GM21360 (cell line): ENCODE data around the gene CENPA.
A peak's percentile ranks its signal among the peaks of the same experiment; 100 is the strongest.
"Not testable (repeated sequence)": the region's sequence is repeated elsewhere in the genome, so short reads cannot be mapped to it uniquely, and the experiment has no call there.

ENCODE experiments used
- ATAC-seq: cut with Tn5 transposase; IDR thresholded peaks from one replicate; pipeline ENCODE4 v1.9.1; 2021; ENCODE audit warnings: mild to moderate bottlenecking, moderate library complexity; ENCODE audit not compliant: unreplicated experiment

Gene CENPA

DNA sequence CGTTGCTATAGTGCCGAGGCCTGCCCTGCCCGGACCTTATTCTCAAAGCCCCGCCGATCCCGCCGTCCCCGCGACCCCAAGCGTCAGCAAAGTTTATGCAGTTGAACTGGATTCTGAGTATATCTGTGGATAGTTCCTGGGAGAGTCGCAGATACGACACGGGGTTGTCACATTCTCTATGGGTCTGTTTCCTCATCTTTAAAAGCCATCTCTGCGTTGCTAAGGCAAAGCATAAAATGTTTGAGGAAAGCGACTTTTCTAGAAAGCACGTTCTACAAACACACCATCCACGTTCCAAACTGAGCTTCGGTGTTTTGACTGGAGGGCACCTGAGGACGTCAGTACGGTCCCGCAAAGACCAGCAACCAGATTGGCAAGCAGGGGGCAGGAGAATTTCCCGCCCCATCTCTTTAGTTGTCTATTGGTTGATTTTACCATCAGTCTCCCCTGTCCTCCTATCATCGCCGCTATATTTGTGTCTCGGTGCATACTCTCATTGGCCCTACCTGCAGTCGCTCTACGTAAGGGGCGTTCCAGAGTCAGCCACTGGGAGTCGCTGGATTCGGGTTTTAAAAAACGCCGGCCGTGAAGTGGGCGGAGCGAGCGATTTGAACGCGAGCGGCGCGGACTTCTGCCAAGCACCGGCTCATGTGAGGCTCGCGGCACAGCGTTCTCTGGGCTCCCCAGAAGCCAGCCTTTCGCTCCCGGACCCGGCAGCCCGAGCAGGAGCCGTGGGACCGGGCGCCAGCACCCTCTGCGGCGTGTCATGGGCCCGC is at the start of gene CENPA:
TSS of gene CENPA (plus strand) at position 626 of the 776 bp plus-strand sequence. CDS start at position 767, 141 bp downstream.
- peak; percentile 98 for ATAC-seq

DNA sequence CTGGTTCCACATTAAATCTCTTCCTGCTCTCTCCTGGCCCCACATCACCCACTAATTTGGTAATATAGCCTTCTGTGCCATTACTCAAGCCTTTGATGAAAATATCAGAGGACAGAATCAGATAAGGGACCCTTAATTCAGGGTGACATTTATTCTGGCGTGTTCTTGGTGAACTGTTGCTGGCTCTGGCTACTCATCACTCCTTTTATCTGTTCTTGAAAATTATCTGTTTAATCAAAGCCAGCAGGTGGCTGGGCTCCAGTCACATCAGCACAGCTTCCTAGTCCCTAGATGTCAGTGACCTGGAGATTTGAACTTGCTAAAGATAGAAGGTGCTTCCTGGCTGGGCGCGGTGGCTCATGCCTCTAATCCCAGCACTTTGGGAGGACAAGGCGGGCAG is 48.6 kb upstream of the CENPA start:
- no peak for ATAC-seq

DNA sequence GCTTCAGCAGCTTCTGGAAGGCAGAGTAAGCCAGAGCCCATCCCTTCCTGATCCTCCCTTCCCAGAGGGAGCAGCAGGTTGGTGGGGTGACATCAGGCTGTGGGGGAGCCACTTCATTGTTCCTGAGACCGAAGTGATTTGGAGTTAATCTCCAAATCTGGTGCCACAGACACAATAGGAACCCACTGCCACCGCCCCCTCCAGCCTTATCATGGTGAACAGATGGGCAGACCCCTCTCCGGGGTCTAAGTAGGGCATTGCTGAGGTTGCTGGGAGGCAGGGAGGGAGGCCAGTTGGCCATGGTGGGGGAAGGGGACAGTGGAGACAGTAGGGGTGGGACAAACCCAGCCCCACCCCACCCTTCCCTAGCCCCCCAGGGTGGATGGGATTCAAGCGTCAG is 47.4 kb upstream of the CENPA start:
- ATAC-seq, result no peak

DNA sequence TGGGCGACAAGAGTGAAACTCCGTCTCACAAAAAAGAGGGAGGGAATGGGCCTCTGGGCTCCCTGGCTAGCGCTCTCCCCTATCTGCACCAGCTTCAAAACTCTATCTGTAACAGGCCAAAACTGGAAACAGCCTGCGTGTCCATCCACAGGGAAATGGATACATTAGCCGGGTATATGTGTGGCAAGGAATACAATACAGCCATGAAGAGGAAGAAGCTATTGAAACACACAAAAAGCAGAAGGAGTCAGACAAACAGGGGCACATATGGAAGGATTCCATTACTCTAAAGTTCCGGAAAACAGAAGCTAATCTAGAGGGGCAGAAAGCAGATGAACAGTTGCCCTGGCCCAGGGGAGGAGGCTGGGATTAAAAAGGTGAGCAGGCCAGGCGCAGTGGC is 46.3 kb upstream of the CENPA start:
- no peak for ATAC-seq

DNA sequence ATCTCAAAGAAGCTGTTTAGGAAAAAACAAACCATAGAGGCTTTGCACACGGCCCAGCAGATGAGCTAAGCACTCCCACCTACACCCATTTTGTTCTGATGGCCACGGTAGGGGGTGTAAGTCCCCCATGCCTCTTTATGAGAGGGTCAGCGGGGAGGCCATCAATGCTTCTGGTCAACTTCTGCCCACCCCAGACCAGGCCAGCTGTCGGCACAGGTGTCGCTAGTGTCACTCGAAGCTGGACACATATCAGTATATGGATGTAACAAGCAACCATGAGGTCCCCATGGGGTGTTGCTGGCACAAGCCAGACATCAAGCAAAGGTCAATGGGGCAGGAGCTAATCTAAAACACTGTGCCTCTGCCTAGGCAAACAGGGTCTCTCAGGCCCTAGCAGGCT is 45.5 kb upstream of the CENPA start:
- no peak for ATAC-seq

DNA sequence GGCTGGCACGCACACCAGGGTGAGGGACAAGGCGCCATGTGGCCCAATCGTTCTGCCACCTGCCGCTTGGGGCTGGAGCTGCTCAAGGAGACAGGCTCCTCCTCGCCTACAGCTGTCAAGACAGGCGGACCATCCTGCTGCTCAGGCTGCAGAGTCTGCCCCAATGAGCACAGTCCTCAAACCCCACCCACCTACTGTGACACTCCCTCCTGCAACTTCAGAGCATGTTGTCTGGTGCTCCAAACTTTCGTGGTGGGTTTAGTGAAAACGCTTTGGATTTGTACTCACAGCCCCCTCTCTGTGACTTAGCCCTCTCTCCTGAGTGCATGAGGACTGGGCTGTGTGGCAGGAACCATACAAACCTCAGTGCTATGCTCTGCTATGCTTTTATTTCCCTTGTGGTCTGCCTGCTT is 45.0 kb upstream of the CENPA start:
- no peak for ATAC-seq

DNA sequence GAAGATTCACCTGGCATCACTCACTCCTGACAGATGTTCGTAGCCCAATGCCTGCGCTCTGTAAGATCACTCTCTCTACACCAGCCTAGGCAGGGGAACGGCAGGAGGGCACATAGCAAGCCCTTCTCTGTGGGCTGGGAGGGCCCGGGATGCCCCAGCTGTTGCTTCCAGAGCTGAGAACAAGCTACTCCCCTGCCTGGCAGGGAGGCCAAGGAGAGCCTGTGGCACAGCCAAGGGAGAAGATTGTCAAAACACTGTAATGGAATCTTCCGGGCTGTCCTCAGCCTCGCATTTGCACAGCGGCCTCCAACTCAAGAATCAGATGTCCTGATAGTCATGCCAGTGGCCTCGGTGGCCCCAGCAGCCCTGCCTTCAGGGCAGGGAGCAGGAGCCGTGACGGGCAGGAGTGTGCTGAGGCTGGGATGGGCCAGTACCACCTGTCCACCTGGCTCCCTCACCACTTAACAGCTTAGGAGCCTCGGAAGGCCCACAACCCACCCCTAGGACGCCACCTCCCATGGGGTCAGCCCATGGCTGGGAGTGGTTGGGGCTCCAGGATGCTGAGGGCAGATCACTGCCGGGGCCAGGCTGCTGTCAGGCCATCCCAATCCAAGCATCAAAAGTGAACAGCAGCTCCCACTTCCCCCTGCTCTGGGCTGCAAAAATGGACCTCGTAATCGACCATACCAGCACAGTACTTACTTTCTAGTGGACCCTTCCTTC is 43.6 kb upstream of the CENPA start:
- no peak for ATAC-seq

DNA sequence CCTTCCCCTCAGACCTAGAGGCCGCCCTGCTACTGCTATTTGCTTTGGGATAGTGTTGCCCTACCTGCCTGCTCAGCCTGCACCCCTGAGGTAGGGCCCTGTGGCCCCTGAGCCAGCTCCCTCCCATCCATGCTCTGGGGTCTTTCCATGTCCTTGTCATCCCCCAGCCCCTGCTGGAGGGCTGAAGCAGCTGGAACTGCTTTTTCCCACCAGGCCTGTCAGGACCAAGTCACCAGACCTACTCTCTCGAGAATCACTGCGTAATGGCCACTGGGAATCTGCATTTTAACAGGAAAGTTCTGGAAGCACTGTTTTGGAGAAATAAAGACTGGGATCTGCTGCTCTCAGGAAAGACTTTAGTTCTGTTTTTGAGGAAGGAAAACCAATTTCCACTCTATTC is 42.0 kb upstream of the CENPA start:
- ATAC-seq, result no peak

DNA sequence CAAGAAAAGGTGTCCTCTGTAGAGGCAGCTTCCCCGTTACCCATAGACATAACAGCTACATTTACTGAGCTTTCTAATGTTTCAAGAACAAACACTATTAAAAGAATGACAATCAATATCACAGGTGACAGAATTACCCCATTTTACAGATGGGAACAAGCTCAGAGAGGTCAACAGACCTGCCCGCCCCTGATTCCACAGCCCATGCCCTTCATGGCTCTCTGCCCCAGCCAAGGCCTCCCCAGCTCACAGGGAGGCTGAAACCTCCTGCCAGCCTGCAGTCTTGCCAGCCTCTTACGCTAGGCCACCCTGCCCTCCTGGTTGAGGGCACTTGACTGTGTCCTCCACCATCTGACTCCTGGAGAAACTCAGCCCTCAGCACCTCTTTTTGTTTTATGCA is 40.9 kb upstream of the CENPA start:
- ATAC-seq, result no peak

DNA sequence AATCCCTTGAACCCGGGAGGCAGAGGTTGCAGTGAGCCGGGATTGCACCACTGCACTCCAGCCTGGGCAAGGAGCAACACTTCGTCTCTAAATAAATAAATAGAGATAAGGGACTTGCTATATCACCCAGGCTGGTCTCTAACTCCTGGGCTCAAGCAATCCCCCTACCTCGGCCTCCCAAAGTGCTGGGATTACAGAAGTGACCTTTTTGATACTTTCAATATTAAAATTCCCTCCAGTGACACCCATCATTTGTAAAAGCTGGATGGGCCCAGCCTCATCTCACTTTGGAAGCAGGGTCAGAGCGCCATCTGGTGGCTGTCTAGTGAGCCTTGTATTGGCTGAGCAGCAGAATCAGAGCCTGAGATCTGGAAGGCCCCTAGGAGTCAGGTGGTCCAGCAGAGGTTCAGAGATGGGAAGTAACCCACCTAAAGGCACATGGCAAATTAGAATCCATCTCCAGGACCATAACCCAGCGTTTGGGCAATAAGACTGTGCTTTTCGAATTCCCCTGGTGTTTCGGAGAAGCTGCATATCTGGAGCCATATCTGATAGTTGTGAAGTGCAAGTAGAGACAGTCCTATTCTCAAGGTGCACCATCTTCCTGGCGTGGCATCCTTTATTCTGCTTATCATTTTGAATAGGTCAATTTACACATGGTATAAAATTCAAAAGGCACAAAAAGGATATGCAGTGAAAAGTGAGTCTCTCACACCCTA is 40.1 kb upstream of the CENPA start:
- no peak for ATAC-seq

DNA sequence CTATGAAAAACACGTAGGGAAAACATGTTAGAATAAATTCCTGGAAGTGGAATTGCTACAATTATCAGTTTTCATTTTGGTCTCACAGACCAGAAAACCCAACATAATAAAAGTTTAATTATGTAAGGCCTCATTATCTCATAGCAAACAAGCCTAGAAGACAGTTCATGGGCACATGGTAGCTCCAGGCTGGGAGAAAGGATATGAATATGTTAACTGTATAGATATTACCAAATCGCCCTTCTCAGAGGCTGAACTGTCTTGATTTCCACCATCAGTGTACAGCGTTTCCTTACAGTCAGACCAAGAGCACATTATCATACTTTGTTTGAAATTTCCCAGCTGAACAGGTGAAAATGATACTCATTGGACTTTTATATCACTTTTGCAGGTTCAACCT is 38.9 kb upstream of the CENPA start:
- ATAC-seq, result no peak

DNA sequence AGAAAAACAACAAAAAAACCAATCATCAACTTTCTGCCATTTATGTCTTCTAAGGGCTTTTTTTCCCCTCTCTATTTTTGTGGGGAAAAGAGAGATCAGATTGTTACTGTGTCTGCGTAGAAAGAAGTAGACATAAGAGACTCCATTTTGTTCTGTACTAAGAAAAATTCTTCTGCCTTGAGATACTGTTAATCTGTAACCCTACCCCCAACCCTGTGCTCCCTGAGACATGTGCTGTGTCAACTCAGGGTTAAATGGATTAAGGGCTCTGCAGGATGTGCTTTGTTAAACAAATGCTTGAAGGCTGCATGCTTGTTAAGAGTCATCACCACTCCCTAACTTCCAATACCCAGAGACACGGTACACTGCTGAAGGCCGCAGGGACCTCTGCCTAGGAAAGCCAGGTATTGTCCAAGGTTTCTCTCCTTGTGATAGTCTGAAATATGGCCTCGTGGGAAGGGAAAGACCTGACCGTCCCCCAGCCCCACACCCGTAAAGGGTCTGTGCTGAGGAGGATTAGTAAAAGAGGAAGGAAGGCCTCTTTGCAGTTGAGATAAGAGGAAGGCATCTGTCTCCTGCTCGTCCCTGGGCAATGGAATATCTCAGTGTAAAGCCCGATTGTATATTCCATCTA is 36.0 kb upstream of the CENPA start:
- not testable (repeated sequence) for ATAC-seq

DNA sequence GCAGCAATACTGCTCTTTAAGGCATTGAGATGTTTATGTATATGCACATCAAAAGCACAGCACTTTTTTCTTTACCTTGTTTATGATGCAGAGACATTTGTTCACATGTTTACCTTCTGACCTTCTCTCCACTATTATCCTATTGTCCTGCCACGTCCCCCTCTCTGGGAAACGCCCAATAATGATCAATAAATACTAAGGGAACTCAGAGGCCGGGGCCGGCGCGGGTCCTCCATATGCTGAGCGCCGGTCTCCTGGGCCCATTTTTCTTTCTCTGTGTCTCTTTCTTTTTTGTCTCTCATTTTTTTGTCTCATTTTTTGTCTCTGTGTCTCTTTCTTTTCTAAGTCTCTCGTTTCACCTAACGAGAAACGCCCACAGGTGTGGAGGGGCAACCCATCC is 35.4 kb upstream of the CENPA start:
- ATAC-seq, result not testable (repeated sequence)

DNA sequence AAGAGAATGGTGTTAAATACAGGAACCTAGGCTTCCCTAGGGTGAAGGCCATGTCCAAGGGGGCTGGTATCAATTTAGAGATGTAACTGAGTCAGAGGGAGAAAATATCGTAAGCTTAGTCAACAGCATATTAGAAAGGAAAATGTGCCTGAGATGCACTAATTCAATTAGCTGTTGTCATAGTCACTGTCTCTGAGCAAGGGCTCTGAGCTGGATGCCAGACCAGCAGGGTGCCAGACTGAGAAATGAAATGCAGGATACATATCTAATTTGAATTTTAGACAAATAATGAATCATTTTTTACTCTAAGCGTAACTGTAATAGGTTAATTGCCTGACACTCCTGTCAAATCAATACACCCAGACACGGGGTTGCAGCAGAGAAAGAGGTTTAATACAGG is 33.2 kb upstream of the CENPA start:
- no peak for ATAC-seq

DNA sequence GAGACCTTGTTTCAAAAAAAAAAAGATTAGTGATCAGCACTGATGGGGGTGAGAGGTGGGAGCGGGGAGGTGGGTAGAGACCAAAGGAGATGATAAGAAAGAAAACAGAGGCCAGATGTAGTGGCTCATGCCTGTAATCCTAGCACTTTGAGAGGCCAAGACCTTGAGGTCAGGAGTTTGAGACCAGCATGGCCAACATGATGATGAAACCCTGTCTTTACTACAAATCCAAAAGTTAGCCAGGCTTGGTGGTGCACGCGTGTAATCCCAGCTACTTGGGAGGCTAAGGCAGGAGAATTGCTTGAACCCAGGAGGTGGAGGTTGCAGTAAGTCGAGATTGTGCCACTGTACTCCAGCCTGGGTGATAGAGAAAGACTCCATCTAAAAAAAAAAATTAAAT is 31.3 kb upstream of the CENPA start:
- no peak for ATAC-seq

DNA sequence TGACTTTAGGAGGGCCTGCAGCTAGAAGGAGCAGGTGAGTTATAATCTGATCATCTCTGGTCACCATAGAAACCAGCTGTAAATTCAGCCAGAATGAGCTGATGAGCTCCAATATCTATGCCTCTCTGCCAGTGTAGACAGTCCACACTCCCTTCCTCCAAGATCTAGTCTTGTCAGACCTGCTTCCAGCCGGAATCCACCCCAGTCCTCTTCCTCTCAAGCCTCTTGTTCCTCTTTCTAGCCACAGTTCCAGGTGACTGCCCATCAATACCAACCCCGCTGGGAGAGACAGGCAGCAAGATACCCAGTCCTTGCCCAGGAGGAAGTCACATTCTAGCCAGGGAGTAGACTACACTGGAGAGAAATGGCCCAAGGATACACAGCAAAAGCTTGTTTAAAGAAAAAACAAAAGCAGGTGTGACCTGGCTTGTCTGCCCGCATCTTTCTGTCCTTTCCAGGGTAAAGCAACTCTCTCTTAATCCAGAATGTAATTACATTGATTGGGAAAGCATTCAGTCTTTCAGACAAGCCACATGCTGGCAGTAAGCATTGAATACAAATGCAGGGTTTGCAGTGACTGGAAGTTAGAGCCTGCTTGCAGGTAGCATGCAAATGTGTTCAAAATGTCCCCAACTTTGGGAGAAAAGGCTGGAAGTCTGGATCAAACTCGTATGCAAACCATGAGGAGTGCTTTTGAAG is 30.7 kb upstream of the CENPA start:
- ATAC-seq, result no peak

DNA sequence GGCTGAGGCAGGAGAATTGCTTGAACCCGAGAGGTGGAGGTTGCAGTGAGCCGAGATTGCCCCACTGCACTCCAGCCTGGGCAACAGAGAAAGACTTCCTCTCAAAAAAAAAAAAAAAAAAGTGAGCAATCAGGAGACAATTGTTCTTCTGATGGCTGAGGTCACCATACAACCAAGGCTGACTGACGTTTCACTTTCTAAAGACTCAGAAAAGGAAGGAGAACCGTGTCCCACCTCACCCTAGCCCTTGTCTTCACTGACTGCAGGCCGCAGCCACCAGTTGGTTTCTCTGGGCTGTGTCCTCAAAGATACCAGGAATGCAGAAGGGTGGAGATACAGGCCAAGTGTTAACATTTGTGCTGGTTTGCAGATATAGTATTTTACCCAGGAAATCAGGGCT is 29.5 kb upstream of the CENPA start:
- ATAC-seq, result no peak

DNA sequence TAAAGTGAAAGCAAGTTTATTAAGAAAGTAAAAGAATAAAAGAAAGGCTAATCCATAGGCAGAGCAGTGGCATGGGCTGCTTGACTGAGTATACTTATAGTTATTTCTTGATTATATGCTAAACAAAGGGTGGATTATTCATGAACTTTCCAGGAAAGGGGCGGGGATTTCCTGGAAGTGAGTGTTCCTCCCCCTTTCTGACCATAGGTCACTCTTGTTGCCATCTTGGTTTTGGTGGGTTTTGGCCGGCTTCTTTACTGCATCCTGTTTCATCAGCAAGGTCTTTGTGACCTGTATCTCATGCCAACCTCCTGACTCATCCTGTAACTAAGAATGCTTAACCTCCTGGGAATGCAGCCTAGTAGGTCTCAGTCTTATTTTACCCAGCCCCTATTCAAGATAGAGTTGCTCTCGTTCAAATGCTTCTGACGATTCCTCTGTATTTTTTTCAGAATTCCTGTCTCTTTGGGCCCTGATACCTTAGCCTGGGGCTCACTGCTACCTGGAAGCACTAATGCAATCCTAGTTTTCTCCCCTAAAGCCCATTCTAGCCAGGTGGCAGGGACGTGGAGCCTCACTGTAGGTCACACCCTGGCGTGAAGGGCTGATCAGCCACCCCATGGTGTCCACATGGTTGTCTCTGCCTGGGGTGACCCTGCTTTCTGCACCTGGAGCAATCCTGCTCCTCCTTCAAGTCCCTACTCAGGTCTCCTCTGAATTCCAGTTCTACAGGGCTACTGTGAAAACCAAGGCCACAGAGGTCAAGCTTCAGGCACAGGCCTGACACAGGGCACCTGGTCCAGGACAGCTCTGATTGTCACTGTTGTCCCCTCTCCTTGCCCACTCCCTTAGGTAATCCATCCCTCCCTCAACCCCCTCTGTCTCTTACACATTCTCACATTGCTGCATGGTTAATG is 27.7 kb upstream of the CENPA start:
- no peak for ATAC-seq

DNA sequence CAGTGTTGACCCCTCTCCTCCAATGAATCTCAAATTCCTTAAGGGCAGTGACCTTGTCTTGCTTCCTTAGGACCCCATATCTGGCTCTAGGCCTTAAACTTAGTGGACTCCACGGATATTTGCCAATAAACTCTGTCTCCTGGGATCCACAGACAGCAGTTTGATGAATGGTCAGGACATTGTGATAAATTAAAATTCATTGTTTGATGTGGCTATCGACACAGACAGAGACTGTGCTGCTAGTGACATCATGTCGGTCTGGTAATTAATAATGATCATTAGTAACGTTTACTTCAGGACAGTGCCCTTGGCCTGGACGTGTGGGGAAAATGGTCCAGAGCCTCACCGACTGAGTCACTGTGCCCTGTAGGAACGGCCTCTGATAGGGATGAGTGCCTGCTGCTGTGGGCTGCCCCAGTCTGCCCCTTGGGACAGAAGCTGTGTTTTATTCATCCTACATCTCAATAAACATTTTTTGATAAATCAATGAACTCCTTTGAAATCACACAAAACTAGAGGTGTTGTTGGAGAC is 27.0 kb upstream of the CENPA start:
- ATAC-seq, result no peak
